GM12875 (cell line): Measurements from ENCODE around the gene SOX6.

Source experiments
- H3K4me3 ChIP-seq: one replicate; pipeline ENCODE4 v1.5.1; 2011; ENCODE audit warnings: low read depth, low read length, control low read depth
- TF ChIP-seq, protein P1 (sequence below): IDR thresholded peaks from 2 replicates; pipeline ENCODE4 v1.5.1; 2011; ENCODE audit warnings: low read depth, mild to moderate bottlenecking, control low read depth, inconsistent platforms, low read length, moderate library complexity, borderline replicate concordance; ENCODE audit not compliant: insufficient read depth

The SOX6 gene

DNA sequence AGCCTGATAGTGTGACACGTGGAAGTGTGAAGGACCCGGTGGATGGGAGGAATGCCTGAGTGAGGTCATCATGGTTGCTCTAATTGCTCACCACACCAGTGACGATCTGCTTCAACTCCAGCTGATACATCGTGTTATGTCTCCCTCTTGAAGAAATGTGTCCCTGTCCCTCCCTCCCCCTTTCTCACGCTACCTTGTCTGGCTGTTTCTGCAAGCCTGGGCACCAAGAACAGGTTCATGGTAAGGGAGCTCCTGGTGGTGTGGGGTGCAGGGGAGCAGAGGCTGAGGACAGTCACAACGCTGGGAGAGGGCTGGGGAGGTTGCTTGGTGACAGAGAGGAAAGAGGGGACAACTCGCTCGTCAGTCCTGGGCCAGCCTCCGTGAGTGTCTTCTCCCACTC lies 413.4 kb downstream of the SOX6 start:
- TF ChIP-seq, protein P1, sequence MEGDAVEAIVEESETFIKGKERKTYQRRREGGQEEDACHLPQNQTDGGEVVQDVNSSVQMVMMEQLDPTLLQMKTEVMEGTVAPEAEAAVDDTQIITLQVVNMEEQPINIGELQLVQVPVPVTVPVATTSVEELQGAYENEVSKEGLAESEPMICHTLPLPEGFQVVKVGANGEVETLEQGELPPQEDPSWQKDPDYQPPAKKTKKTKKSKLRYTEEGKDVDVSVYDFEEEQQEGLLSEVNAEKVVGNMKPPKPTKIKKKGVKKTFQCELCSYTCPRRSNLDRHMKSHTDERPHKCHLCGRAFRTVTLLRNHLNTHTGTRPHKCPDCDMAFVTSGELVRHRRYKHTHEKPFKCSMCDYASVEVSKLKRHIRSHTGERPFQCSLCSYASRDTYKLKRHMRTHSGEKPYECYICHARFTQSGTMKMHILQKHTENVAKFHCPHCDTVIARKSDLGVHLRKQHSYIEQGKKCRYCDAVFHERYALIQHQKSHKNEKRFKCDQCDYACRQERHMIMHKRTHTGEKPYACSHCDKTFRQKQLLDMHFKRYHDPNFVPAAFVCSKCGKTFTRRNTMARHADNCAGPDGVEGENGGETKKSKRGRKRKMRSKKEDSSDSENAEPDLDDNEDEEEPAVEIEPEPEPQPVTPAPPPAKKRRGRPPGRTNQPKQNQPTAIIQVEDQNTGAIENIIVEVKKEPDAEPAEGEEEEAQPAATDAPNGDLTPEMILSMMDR = no peak
- no peak overlapping the region for H3K4me3 ChIP-seq

DNA sequence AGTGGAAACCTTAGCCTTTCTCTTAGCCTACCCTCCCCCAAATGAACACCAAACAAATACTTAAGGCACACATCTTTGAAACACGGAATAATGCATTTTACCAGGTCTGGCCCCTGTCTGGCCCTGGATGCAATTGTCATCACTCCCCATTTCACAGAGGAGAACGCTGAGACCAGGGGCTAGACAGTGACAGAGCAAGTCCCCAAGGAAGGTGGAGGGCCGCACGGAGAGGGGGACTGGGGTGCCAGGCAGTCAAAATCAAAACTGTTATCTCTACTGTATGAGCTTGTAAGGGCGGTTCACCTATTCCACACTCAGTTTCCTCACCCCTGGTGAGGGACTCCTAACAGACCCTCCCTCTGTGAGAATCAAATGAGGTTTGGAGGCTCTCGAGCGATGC lies 414.2 kb downstream of the SOX6 start:
- no peak overlapping the region for H3K4me3 ChIP-seq
- TF ChIP-seq, protein P1 = no peak

DNA sequence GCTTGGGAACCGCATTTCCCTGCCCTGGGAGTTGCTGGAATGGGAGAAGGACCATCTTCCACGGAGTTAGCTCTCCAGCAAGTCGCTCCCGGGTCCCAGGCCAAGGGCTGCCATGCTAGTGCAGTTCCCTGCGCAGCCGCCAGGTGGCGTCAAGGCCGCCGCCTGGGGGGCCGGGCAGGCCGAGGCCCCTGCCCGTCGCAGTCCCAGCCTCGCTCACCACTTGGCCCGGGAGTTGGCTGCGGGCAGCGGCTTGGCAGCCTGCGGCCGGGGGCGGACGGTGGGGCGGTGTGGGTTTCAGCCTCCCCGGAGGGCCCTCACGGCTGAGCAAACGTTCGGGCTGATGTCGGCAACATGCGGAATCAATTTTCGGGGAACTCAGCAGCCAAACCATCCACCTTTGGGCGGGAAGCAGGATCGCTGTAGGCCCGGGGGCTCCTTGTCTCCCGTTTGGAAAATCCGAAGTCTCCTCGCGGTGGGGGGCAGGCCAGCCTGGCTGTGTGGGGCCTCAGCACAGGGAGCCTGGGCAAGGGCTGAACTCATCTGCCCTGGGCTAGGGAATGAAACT lies 415.1 kb downstream of the SOX6 start:
- no peak overlapping the region for H3K4me3 ChIP-seq
- TF ChIP-seq, protein P1 = peak; percentile 98

DNA sequence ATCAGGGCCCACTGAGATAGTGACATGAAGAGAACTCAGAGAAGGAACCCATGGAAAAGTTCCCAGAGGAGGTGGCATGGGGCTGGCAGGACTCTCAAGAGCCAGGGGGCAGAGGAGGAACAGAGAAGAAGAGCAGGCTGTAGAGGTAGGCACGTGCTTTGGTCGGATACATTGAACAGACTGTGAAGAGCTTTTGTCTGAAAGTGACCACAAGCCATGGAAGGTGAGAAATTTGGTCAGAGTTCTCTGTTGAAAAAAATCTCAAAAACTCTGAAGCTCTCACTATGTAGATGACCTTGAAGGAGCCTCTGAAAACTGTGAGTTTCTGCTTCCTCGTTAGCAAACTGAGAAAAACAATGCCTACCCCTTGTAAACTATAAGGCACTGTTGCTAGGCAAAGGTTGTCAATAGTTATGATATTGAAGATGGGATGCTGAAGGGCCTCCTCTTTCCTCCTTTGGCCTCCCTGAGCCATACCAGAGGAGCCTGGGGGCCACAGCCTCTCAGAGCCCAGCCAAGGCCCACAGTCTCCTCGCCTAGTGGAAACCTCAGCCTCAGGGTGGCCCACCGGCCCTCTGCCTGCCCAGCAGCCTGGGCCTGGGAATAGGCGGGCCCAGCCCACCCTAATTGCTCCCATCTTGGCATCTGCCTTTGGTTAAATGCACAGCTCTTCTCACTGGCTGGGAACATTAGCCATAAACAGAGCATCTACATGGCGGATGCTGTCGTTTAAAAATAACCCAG lies 415.7 kb downstream of the SOX6 start:
- TF ChIP-seq, protein P1 = no peak

DNA sequence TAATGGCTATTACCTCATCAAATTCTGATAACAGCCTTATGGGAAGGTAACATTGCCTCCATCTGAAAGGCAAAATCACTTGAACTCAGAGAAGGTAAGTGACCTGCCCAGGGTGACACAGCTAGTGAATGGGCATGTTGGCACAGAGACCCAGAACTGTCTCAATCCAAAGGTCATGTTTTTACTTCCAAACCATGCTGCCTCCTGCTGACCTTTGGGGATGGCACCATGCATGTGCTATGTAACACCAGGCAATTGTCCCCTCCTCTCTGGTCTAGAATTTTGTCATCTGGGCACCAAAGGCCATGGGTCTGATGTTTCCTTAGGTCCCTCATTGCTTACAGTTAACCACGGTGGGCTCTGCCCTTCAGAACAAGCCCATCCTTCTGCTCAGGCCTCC lies 417.4 kb downstream of the SOX6 start:
- no peak overlapping the region for H3K4me3 ChIP-seq
- TF ChIP-seq, protein P1 = no peak

More for the DNA sequence above, 415.7 kb downstream of the SOX6 start:
- H3K4me3 ChIP-seq = no peak overlapping the region

DNA sequence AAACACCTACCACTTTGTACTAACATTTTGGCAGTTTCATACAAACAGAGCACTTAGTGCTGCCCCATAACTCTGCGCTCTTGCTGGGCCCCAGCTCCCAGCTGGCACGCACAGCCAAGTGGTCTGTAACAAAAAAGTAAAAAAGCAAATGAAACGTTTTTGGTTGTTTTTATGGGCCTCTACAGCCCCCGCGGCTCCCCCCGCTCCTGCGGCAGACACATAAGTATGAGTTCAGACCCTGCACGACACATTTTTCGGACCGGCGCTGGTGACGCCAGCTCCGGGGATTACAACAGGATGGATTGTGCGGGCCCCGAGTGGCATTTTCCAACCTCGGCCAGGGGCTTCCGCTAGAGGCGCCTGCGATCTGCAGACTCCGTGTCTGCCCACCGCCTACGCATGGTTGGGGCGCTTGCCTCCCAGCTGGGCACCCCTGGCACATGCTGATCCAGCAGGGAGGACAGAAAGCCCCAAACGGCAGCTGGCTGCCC lies 418.2 kb downstream of the SOX6 start:
- H3K4me3 ChIP-seq = no peak overlapping the region
- TF ChIP-seq, protein P1 = no peak
